SJSA1 (cell line): ENCODE results near the gene OR1S1. TPM values are rescaled to one million over a fixed set of nuclear protein-coding genes. Genes with fewer than 3 reads are reported as not detected.
"Not testable (repeated sequence)": the region's sequence is repeated elsewhere in the genome, so short reads cannot be mapped to it uniquely, and the experiment has no call there.

Experiments
- DNase-seq, 2 experiments: peaks; one replicate each; pipeline ENCODE4 v3.0.0-alpha.2; 2015 to 2020; ENCODE audit warnings: low spot score in 2 of 2, low read depth in 1 of 2
- H3K27ac ChIP-seq: fragments of 250-450 bp; sonication (Bioruptor Pico); 2 replicates; pipeline ENCODE4 v1.5.1; 2020; ENCODE audit warnings: mild to moderate bottlenecking, moderate library complexity
- H3K27me3 ChIP-seq: fragments of 250-450 bp; sonication (Bioruptor Pico); replicated peaks from 2 replicates; pipeline ENCODE4 v1.5.1; 2020; ENCODE audit warnings: mild to moderate bottlenecking, moderate library complexity
- H3K36me3 ChIP-seq: fragments of 250-450 bp; sonication (Bioruptor Pico); 2 replicates; pipeline ENCODE4 v1.5.1; 2020; ENCODE audit warnings: mild to moderate bottlenecking
- H3K4me1 ChIP-seq: fragments of 250-450 bp; sonication (Bioruptor Pico); replicated peaks from 2 replicates; pipeline ENCODE4 v1.6.1; 2021; ENCODE audit warnings: mild to moderate bottlenecking
- H3K4me3 ChIP-seq: fragments of 250-450 bp; sonication (Bioruptor Pico); 2 replicates; pipeline ENCODE4 v1.5.1; 2020; ENCODE audit warnings: mild to moderate bottlenecking
- H3K9me3 ChIP-seq: fragments of 250-450 bp; sonication (Bioruptor Pico); replicated peaks from 2 replicates; pipeline ENCODE4 v1.5.1; 2020; ENCODE audit warnings: mild to moderate bottlenecking
- total RNA-seq: library from RNA; depleted of rRNA; stranded (reverse); fragments of >200 nt; shearing (Covaris generic); gene quantifications from 2 replicates; pipeline ENCODE4 v1.2.3, GENCODE V29; 2014; rRNA removed

OR1S1 gene
- total RNA-seq: not detected in 2 replicates

GRCh38 chr11:58212420-58212819 lies at the start of gene OR1S1:
Gene OR1S1, plus strand, starts transcription at chr11:58212720.
- H3K4me3 ChIP-seq, H3K36me3 ChIP-seq, DNase-seq, H3K27ac ChIP-seq, H3K4me1 ChIP-seq, H3K9me3 ChIP-seq, H3K27me3 ChIP-seq: not testable (repeated sequence)

GRCh38 chr11:58164389-58164788 lies 48.1 kb upstream of the OR1S1 start:
- DNase-seq: no peak
- Histone ChIP-seq H3K4me1 (no peaks in the 10 kb centered on the region), H3K4me3 (no peak overlapping the region), H3K27me3 (no peaks in the 10 kb centered on the region; the same call in 1 of the 2 replicates), H3K27ac (no peak overlapping the region), H3K9me3 (no peaks in the 10 kb centered on the region), H3K36me3 (no peaks in the 10 kb centered on the region)

DNA sequence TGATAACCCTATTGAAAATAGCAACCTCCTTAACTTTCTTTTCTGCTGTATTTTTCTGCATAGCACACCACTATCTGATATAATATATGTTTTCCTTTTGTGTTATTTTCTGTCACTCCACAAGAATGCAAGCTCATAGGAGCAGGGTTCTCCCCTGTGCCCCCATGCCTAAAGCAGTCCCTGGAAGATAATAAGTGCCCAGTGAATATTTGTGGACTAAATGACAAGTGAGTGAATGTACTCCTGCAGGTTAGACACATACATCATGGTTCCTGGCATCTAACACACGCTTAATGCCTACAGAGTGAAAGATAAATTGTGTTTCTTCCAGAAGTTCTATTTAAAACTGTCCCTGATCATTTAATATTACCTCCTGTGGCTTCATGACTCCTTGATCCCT lies 47.5 kb upstream of the OR1S1 start:
- Histone ChIP-seq H3K36me3 (no peaks in the 10 kb centered on the region), H3K4me3 (no peak overlapping the region), H3K4me1 (no peaks in the 10 kb centered on the region), H3K27me3 (no peaks in the 10 kb centered on the region; the same call in 1 of the 2 replicates), H3K9me3 (no peaks in the 10 kb centered on the region), H3K27ac (no peak overlapping the region)
- DNase-seq: no peak

- H3K4me1 ChIP-seq: no peaks in the 10 kb centered on the region
- DNase-seq: no peak
- no peaks in the 10 kb centered on the region for H3K9me3 ChIP-seq
- H3K27ac ChIP-seq: no peak overlapping the region
- H3K27me3 ChIP-seq: no peaks in the 10 kb centered on the region; the same call in 1 of the 2 replicates
- no peak overlapping the region for H3K4me3 ChIP-seq
- H3K36me3 ChIP-seq: no peaks in the 10 kb centered on the region
Measured at GRCh38 chr11:58165504-58166106, 46.9 kb upstream of the OR1S1 start.

GRCh38 chr11:58177409-58178054 lies 35.0 kb upstream of the OR1S1 start:
- Histone ChIP-seq H3K4me3 (no peak overlapping the region), H3K27ac (no peak overlapping the region), H3K4me1 (no peaks in the 10 kb centered on the region), H3K36me3 (no peaks in the 10 kb centered on the region), H3K27me3 (0 out of 2 replicates have a peak, but pooled peaks cover 6% of the 10 kb centered on the region), H3K9me3 (no peaks in the 10 kb centered on the region)
- DNase-seq: no peak

DNA sequence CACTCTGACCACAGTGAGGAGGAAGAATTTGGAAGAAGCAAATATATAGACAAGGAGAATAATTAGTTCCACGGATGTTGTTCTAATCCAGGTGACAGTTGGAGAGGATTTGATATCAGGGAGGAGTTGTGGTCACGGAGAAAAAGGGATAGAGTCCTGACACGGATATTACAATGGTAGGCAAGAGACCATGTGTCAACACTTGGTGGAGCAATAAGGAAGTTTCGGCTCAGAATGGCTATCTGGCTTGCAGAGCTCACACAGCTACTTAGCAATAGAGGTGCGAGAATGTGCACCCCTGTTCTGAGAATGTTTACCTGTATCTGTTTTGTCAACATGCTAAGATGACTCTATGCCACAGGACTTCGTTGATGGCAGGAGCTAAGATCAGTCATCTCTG lies 34.1 kb upstream of the OR1S1 start:
- DNase-seq: no peak
- Histone ChIP-seq H3K4me3 (no peak overlapping the region), H3K36me3 (no peaks in the 10 kb centered on the region), H3K27me3 (0 out of 2 replicates have a peak, but pooled peaks cover 6% of the 10 kb centered on the region), H3K9me3 (no peaks in the 10 kb centered on the region), H3K27ac (no peak overlapping the region), H3K4me1 (no peaks in the 10 kb centered on the region)

DNA sequence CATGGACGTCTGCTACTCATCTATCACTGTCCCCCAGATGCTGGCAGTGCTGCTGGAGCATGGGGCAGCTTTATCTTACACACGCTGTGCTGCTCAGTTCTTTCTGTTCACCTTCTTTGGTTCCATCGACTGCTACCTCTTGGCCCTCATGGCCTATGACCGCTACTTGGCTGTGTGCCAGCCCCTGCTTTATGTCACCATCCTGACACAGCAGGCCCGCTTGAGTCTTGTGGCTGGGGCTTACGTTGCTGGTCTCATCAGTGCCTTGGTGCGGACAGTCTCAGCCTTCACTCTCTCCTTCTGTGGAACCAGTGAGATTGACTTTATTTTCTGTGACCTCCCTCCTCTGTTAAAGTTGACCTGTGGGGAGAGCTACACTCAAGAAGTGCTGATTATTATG lies 32.9 kb upstream of the OR1S1 start:
- H3K27ac ChIP-seq: no peak overlapping the region
- 0 out of 2 replicates have a peak, but pooled peaks cover 6% of the 10 kb centered on the region for H3K27me3 ChIP-seq
- no peaks in the 10 kb centered on the region for H3K36me3 ChIP-seq
- no peak overlapping the region for H3K4me3 ChIP-seq
- no peaks in the 10 kb centered on the region for H3K9me3 ChIP-seq
- no peak for DNase-seq
- no peaks in the 10 kb centered on the region for H3K4me1 ChIP-seq

DNA sequence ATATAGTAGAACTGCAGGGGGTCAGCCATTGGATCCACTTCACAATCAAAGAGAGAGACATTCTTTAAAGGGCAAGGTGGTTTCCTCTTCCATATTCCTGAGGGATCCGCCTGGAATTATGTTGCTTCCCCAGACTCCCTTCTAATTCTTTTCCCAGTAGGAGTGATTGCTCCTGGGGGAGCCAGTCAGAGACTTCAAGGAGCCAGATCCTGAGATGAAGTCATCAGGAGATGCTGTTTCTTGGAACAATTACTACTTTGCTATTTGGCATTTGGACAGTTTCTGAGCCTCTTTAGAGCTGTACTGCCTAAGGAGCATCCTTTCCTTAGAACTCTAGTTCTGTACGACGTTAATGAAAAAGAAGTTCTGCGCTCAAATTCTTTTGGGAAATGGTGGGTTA lies 25.6 kb upstream of the OR1S1 start:
- no peak for DNase-seq
- H3K4me1 ChIP-seq: no peaks in the 10 kb centered on the region
- H3K27ac ChIP-seq: no peak overlapping the region
- H3K27me3 ChIP-seq: no peaks in the 10 kb centered on the region
- H3K36me3 ChIP-seq: no peaks in the 10 kb centered on the region
- H3K4me3 ChIP-seq: no peak overlapping the region
- no peaks in the 10 kb centered on the region for H3K9me3 ChIP-seq

- no peak within 1 kb of the TSS for H3K4me3 ChIP-seq
- no peak for DNase-seq
- no peaks in the 10 kb centered on the region for H3K9me3 ChIP-seq
- no peaks in the 10 kb centered on the region for H3K4me1 ChIP-seq
- H3K27ac ChIP-seq: no peak within 1 kb of the TSS
- H3K36me3 ChIP-seq: no peaks in the 10 kb centered on the region
- no peaks in the 10 kb centered on the region for H3K27me3 ChIP-seq
Measured at GRCh38 chr11:58188770-58189169, 23.8 kb upstream of the OR1S1 start, which contains the start of gene OR9Q2. Gene OR9Q2, plus strand, starts transcription at chr11:58189070. Its CDS starts 1,421 bp downstream, at chr11:58190491.

GRCh38 chr11:58192229-58192628 lies 20.3 kb upstream of the OR1S1 start:
- Histone ChIP-seq H3K9me3 (no peaks in the 10 kb centered on the region), H3K4me3 (no peak overlapping the region), H3K27me3 (no peaks in the 10 kb centered on the region), H3K27ac (no peak overlapping the region), H3K4me1 (no peaks in the 10 kb centered on the region), H3K36me3 (no peaks in the 10 kb centered on the region)
- DNase-seq: no peak

GRCh38 chr11:58193391-58193790 lies 19.1 kb upstream of the OR1S1 start:
- no peaks in the 10 kb centered on the region for H3K27me3 ChIP-seq
- H3K27ac ChIP-seq: no peak overlapping the region
- DNase-seq: no peak
- H3K4me3 ChIP-seq: no peak overlapping the region
- H3K9me3 ChIP-seq: no peaks in the 10 kb centered on the region
- H3K36me3 ChIP-seq: no peaks in the 10 kb centered on the region
- H3K4me1 ChIP-seq: no peaks in the 10 kb centered on the region

DNA sequence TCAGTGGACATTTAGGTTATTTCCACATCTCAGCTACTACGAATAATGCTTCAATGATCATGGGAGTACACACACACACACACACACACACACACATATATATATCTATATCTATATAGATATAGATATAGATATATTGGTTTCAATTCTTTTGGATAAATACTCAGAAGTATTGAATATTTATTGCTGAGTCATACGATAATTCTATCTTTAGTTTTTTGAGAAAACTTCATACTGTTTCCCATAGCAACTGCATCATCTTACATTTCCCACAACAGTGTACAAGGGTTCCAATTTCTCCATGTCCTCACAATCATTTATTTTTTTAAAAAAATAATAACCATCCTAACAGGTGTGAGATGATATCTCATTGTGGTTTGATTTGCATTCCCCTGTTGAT lies 16.6 kb upstream of the OR1S1 start:
- H3K27ac ChIP-seq: no peak overlapping the region
- H3K4me1 ChIP-seq: no peaks in the 10 kb centered on the region
- no peak for DNase-seq

DNA sequence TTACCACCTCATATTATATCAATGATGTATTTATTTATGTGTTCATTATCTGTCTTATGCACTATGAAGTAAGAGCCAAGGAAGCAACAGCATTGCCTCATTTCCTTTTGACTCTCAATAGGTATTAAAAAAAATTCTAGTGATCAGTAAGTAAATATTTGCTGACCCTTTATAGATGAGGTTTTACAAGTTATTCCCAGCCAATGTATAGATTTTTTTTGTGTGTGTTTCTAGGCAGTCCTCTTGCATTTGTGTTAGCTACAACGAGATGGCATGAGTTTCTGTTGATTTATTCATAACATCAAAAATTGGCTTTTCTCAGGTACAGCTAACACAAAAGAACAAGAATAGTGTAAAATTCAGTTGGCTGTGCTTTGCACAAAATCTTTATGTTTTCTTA lies 13.2 kb upstream of the OR1S1 start:
- Histone ChIP-seq H3K4me3 (no peak overlapping the region), H3K4me1 (no peaks in the 10 kb centered on the region), H3K27me3 (no peaks in the 10 kb centered on the region), H3K9me3 (no peaks in the 10 kb centered on the region), H3K36me3 (no peaks in the 10 kb centered on the region), H3K27ac (no peak overlapping the region)
- no peak for DNase-seq

More for the DNA sequence above, 16.6 kb upstream of the OR1S1 start:
- no peak overlapping the region for H3K4me3 ChIP-seq
- H3K9me3 ChIP-seq: no peaks in the 10 kb centered on the region
- H3K27me3 ChIP-seq: no peaks in the 10 kb centered on the region
- no peaks in the 10 kb centered on the region for H3K36me3 ChIP-seq

- no peaks in the 10 kb centered on the region for H3K4me1 ChIP-seq
- no peaks in the 10 kb centered on the region for H3K9me3 ChIP-seq
- no peak for DNase-seq
- no peaks in the 10 kb centered on the region for H3K36me3 ChIP-seq
- no peak within 1 kb of the TSS for H3K27ac ChIP-seq
- H3K4me3 ChIP-seq: no peak within 1 kb of the TSS
- H3K27me3 ChIP-seq: no peaks in the 10 kb centered on the region
Measured at GRCh38 chr11:58204042-58204441, 8.5 kb upstream of the OR1S1 start, which contains the start of gene OR1S2. Gene OR1S2, minus strand, starts transcription at chr11:58204142. Its CDS starts 0 bp downstream, at chr11:58204142.
